Heart left ventricle (tissue), 16 donors: Measurements from ENCODE around the gene FILIP1. TPM values are rescaled to one million over a fixed set of nuclear protein-coding genes. Genes with fewer than 3 reads are reported as not detected.

ENCODE experiments used
- ATAC-seq, 4 donors: fragments of 200-7000 bp; cut with Tn5 transposase; one replicate each; pipeline ENCODE4 v1.9.1; 2020 to 2022; ENCODE audit warnings: moderate library complexity in 4 of 4, mild to moderate bottlenecking in 3 of 4, moderate number of reproducible peaks in 1 of 4
- DNase-seq, 5 donors: peaks; one replicate each; pipeline ENCODE4 v3.0.0-alpha.2; 2020
- H3K27ac ChIP-seq, 12 donors: fragments of 200-600 bp; sonication (generic) in 4 of 12; one replicate each; pipeline versions ENCODE4 v1.5.0 to v1.8.0; 2016 to 2022; ENCODE audit warnings: mild to moderate bottlenecking in 2 of 12
- H3K27me3 ChIP-seq, 9 donors: fragments of 200-600 bp; sonication (generic) in 2 of 9; one replicate each; pipeline versions ENCODE4 v1.5.1 to v1.8.0; 2016 to 2022; ENCODE audit warnings: mild to moderate bottlenecking in 3 of 9
- H3K36me3 ChIP-seq, 9 donors: fragments of 200-600 bp; sonication (generic) in 2 of 9; one replicate each; pipeline versions ENCODE4 v1.5.0 to v1.8.0; 2018 to 2022; ENCODE audit warnings: mild to moderate bottlenecking in 2 of 9
- H3K4me1 ChIP-seq, 12 donors: fragments of 200-600 bp; sonication (generic) in 4 of 12; one replicate each; pipeline versions ENCODE4 v1.5.0 to v1.8.0; 2016 to 2022; ENCODE audit warnings: mild to moderate bottlenecking in 3 of 12
- H3K4me3 ChIP-seq, 12 donors: fragments of 200-600 bp; sonication (generic) in 4 of 12; one replicate each; pipeline versions ENCODE4 v1.5.0 to v1.8.0; 2017 to 2022; ENCODE audit warnings: mild to moderate bottlenecking in 9 of 12, moderate library complexity in 4 of 12
- H3K9me3 ChIP-seq, 12 donors: fragments of 200-600 bp; sonication (generic) in 4 of 12; one replicate each; pipeline versions ENCODE4 v1.5.0 to v1.8.0; 2016 to 2022; ENCODE audit warnings: mild to moderate bottlenecking in 1 of 12
- CTCF ChIP-seq, 12 donors: fragments of 200-600 bp; sonication (generic) in 4 of 12; IDR thresholded peaks; one replicate each; pipeline versions ENCODE4 v1.5.0 to v1.8.0; 2018 to 2022; ENCODE audit warnings: antibody characterized with exemption in 12 of 12, mild to moderate bottlenecking in 5 of 12
- POLR2A ChIP-seq, 2 donors: fragments of 450-650 bp; IDR thresholded peaks; one replicate each; pipeline ENCODE4 v1.6.1; 2017; ENCODE audit warnings: antibody characterized with exemption in 2 of 2, mild to moderate bottlenecking in 2 of 2, moderate library complexity in 2 of 2
- WGBS, 4 donors: extraction: QIAGEN DNeasy Blood & Tissue Kit in 2 of 4; methylation state at CpG; one replicate each; pipeline versions ENCODE4 v1.1.5 to v1.1.7; 2013 to 2018; 5-methylcytosine and 5-hydroxymethylcytosine counted together
- intact Hi-C, 10 donors: fragments of 100-400 bp; cut with DNase I; formaldehyde crosslinking; loops; one replicate each; pipeline versions ENCODE4 v1.11.1 to v1.14.2; 2022
- polyA plus RNA-seq, 2 donors: library from polyadenylated mRNA; stranded (reverse); fragments of 200-250 nt; gene quantifications; one replicate each; pipeline ENCODE4 v1.2.3, GENCODE V29; 2013
- total RNA-seq, 9 donors: library from RNA; depleted of rRNA in 2 of 9; stranded (reverse); fragments of >200 nt in 2 of 9; fragmentation: NEBNext Ultra II Directional in 3 of 9; extraction: Animal tissue kit (Norgen Biotek cat#: 25700) in 3 of 9; gene quantifications; one replicate each; pipeline versions ENCODE4 v1.1.0 to v1.2.4, GENCODE V29; 2016 to 2023
- donor health status: ischemic (EF 13 %, LVEDD 7.1; RV severe dilation, severe dysfunction).
- donor health status: healthy with polysubstance abuse.
- donor health status: DM: no; HTN: yes; CAD: no.
- donor health status: DM: no; HTN: no; CAD: no.
- donor health status: ischemic (EF 25% LVEDD 6.9; RV normal size, moderate dysfunction).
- donor health status: ischemic (EF 25% LVEDD 5.7; RV mildly dilated, moderate dysfunction).
- donor health status: healthy.
- donor health status: DM: yes; HTN: yes; CAD: no.
- donor health status: ischemic (EF 35%, LVEDD 5.7; RV mildly dilated, moderate dysfunction).
- donor health status: nonischemic (EF 11% LVEDD 7.7; RV severe dilation, severe dysfunction).
- donor health status: DM: yes; HTN: yes; CAD: no.
- donor health status: PGD.
- donor health status: ischemic (EF 29% LVEDD 5.4; RV normal size, mild dysfunction).
- donor health status: nonischemic (EF 23%, LVEDD 6.1; RV moderate dilation, normal function).

Gene FILIP1
- total and polyA plus RNA-seq, 11 donors = 49.2 to 230 (median 158) TPM

GRCh38 chr6:75512591-75512990, 19.0 kb upstream of the FILIP1 start:
- ATAC-seq = no peak

GRCh38 chr6:75505424-75505823, 11.8 kb upstream of the FILIP1 start:
- intact Hi-C loops = loop anchor here in 9 of 10 donors (2.0 to 5.0 kb wide), 5 partner anchors 138 to 238 kb away; no protein-coding TSS in a partner anchor
- peaks cover 0 to 18% (median 4%) of the 10 kb centered on the region in 12 donors for H3K4me1 ChIP-seq
- TF ChIP-seq CTCF (IDR thresholded peaks at IDR 0.05) (no peak), POLR2A (IDR thresholded peaks at IDR 0.05) (no peak)

More at GRCh38 chr6:75512591-75512990, 19.0 kb upstream of the FILIP1 start:
- Histone ChIP-seq H3K4me1 (no peaks in the 10 kb centered on the region), H3K9me3 (no peaks in the 10 kb centered on the region), H3K27ac (no peak overlapping the region), H3K36me3 (no peaks in the 10 kb centered on the region), H3K27me3 (no peaks in the 10 kb centered on the region), H3K4me3 (no peak overlapping the region)
- intact Hi-C loops = loop anchor here in 2 of 10 donors (10.0 kb wide), 2 partner anchors 148 to 1988 kb away; partner anchors contain the start of gene EEF1A1 (in 1 of the 2)
- WGBS, 4 donors = 96 to 99% (median 98%) methylated on average over 2 of the region's 2 CpGs
- no peak for TF ChIP-seq POLR2A (IDR thresholded peaks at IDR 0.05)
- no peak for TF ChIP-seq CTCF (IDR thresholded peaks at IDR 0.05)
- DNase-seq = no peak

GRCh38 chr6:75504465-75505222, 11.0 kb upstream of the FILIP1 start:
- H3K9me3 ChIP-seq = peaks cover 0 to 6% (median 0%) of the 10 kb centered on the region in 12 donors
- TF ChIP-seq POLR2A (IDR thresholded peaks at IDR 0.05) (no peak), CTCF (IDR thresholded peaks at IDR 0.05) (peak; percentile 29 to 70 (median 58))
- H3K4me1 ChIP-seq = peaks cover 0 to 23% (median 4%) of the 10 kb centered on the region in 12 donors
- DNase-seq (no peak), ATAC-seq (peak; percentile 53 to 91 (median 88))
- 73 to 84% (median 76%) methylated on average over 4 of the region's 4 CpGs for WGBS, 4 donors
- H3K36me3 ChIP-seq = no peaks in the 10 kb centered on the region
- intact Hi-C loops = loop anchor here in 9 of 10 donors (2.0 to 5.0 kb wide), 6 partner anchors 137 to 237 kb away; partner anchors contain the start of gene TMEM30A (in 1 of the 9)
- no peaks in the 10 kb centered on the region for H3K27me3 ChIP-seq
- H3K4me3 ChIP-seq = no peak overlapping the region
- H3K27ac ChIP-seq = no peak overlapping the region

More at GRCh38 chr6:75505424-75505823, 11.8 kb upstream of the FILIP1 start:
- H3K36me3 ChIP-seq = no peaks in the 10 kb centered on the region
- H3K27me3 ChIP-seq = no peaks in the 10 kb centered on the region
- ATAC-seq = no peak
- no peak overlapping the region for H3K4me3 ChIP-seq
- peaks cover 0 to 6% (median 0%) of the 10 kb centered on the region in 12 donors for H3K9me3 ChIP-seq
- 79 to 100% (median 91%) methylated on average over 2 of the region's 2 CpGs for WGBS, 4 donors
- DNase-seq = no peak
- H3K27ac ChIP-seq = no peak overlapping the region

- H3K27ac ChIP-seq = peak overlapping the region in 5 of 12 donors; percentile 3 to 37 (median 34)
- peaks cover 0 to 35% (median 11%) of the 10 kb centered on the region in 12 donors for H3K4me1 ChIP-seq
- H3K27me3 ChIP-seq = no peaks in the 10 kb centered on the region
- TF ChIP-seq POLR2A (IDR thresholded peaks at IDR 0.05) = no peak
- no peak for TF ChIP-seq CTCF (IDR thresholded peaks at IDR 0.05)
- ATAC-seq (peak in 1 of 4 donors; percentile 43), DNase-seq (no peak)
- intact Hi-C loops = loop anchor here in 1 of 10 donors (5.0 kb wide), 1 partner anchor 221 kb away; the partner anchor contains the start of gene TMEM30A
- H3K4me3 ChIP-seq = no peak overlapping the region
- peaks cover 0 to 6% (median 0%) of the 10 kb centered on the region in 12 donors for H3K9me3 ChIP-seq
- no peaks in the 10 kb centered on the region for H3K36me3 ChIP-seq
- WGBS, 4 donors = 45 to 62% (median 56%) methylated on average over 2 of the region's 2 CpGs
Observed at GRCh38 chr6:75503291-75503690, 9.7 kb upstream of the FILIP1 start.
